ENCODE measurements around the gene IGSF21.

Gene IGSF21

GRCh38 chr1:18144062-18144461 lies 36.5 kb downstream of the IGSF21 start:
- TF ChIP-seq PATZ1 (CRISPR knock-in tag; IDR thresholded peaks at IDR 0.05; ENCODE audit: borderline replicate concordance), result no peak
- TF ChIP-seq CSDC2 (CRISPR knock-in tag; IDR thresholded peaks at IDR 0.05), result no peak
- TF ChIP-seq ZNF70 (CRISPR knock-in tag; IDR thresholded peaks at IDR 0.05), result no peak
- no peak for TF ChIP-seq TSHZ2 (CRISPR knock-in tag; IDR thresholded peaks at IDR 0.05)
- no peak for TF ChIP-seq ZC3H10 (CRISPR knock-in tag; IDR thresholded peaks at IDR 0.05)
- TF ChIP-seq ZFP30 (CRISPR knock-in tag; IDR thresholded peaks at IDR 0.05), result no peak
- TF ChIP-seq ESRRG (CRISPR knock-in tag; IDR thresholded peaks at IDR 0.05), result no peak
- TF ChIP-seq CSRNP3 (CRISPR knock-in tag; IDR thresholded peaks at IDR 0.05), result no peak
- no peak for TF ChIP-seq PPARA (CRISPR knock-in tag; IDR thresholded peaks at IDR 0.05; ENCODE audit: borderline replicate concordance)
- no peak for TF ChIP-seq GLIS3 (CRISPR knock-in tag; IDR thresholded peaks at IDR 0.05)
- ATAC-seq, result no peak

- ATAC-seq, result no peak
- no peak for TF ChIP-seq ZNF70 (CRISPR knock-in tag; IDR thresholded peaks at IDR 0.05)
- no peak for TF ChIP-seq TOX (CRISPR knock-in tag; IDR thresholded peaks at IDR 0.05; ENCODE audit: borderline replicate concordance)
- TF ChIP-seq ZFP3 (CRISPR knock-in tag; IDR thresholded peaks at IDR 0.05), result no peak
- no peak for TF ChIP-seq RARB (CRISPR knock-in tag; IDR thresholded peaks at IDR 0.05)
- TF ChIP-seq ZC3H10 (CRISPR knock-in tag; IDR thresholded peaks at IDR 0.05), result no peak
- TF ChIP-seq ISL1 (CRISPR knock-in tag; IDR thresholded peaks at IDR 0.05), result no peak
- TF ChIP-seq CSDC2 (CRISPR knock-in tag; IDR thresholded peaks at IDR 0.05), result no peak
- TF ChIP-seq BACH2 (CRISPR knock-in tag; IDR thresholded peaks at IDR 0.05; ENCODE audit: borderline replicate concordance), result no peak
- no peak for TF ChIP-seq ZFP30 (CRISPR knock-in tag; IDR thresholded peaks at IDR 0.05)
- no peak for TF ChIP-seq TCF4 (CRISPR knock-in tag; IDR thresholded peaks at IDR 0.05; ENCODE audit: borderline replicate concordance)
- TF ChIP-seq TSHZ2 (CRISPR knock-in tag; IDR thresholded peaks at IDR 0.05), result no peak
These were observed 37.5 kb downstream of the IGSF21 start for GRCh38 chr1:18144916-18145647.

- TF ChIP-seq ZNF8 (CRISPR knock-in tag; IDR thresholded peaks at IDR 0.05) (no peak), ESRRG (CRISPR knock-in tag; IDR thresholded peaks at IDR 0.05) (no peak), TSHZ2 (CRISPR knock-in tag; IDR thresholded peaks at IDR 0.05) (no peak), CREB5 (CRISPR knock-in tag; IDR thresholded peaks at IDR 0.05; ENCODE audit: low read depth) (no peak), ZFP30 (CRISPR knock-in tag; IDR thresholded peaks at IDR 0.05) (no peak), ZNF70 (CRISPR knock-in tag; IDR thresholded peaks at IDR 0.05) (no peak), ARNTL (CRISPR knock-in tag; IDR thresholded peaks at IDR 0.05; ENCODE audit: borderline replicate concordance, low read depth) (no peak), BACH2 (CRISPR knock-in tag; IDR thresholded peaks at IDR 0.05; ENCODE audit: borderline replicate concordance) (no peak), PPARA (CRISPR knock-in tag; IDR thresholded peaks at IDR 0.05; ENCODE audit: borderline replicate concordance) (no peak), PATZ1 (CRISPR knock-in tag; IDR thresholded peaks at IDR 0.05; ENCODE audit: borderline replicate concordance) (no peak)
- ATAC-seq, result no peak
These were observed 38.4 kb downstream of the IGSF21 start for GRCh38 chr1:18145851-18146618.

Data from SK-N-SH treated with all-trans-retinoic acid at 6 μM for 48 hours (cell line).